Stimulated activated CD8-positive, alpha-beta memory T cell treated with anti-CD3 and anti-CD28 coated beads, Interleukin-2, amount 100 ng/mL, for 1 hour (primary cell): ENCODE results near the gene CDC42BPA.

ENCODE experiments used
- DNase-seq, 2 donors: peaks; one replicate each; pipeline ENCODE4 v3.0.0-alpha.2; 2020; ENCODE audit warnings: low read depth in 2 of 2

Gene CDC42BPA

GRCh38 chr1:227212164-227212563 is 106.1 kb downstream of the CDC42BPA start:
- DNase-seq: no peak

GRCh38 chr1:227210604-227211003 is 107.7 kb downstream of the CDC42BPA start:
- DNase-seq: no peak

- DNase-seq: no peak
These were observed 121.2 kb downstream of the CDC42BPA start for GRCh38 chr1:227197064-227197463.

GRCh38 chr1:227192163-227192562 is 126.1 kb downstream of the CDC42BPA start:
- no peak for DNase-seq

- DNase-seq: no peak
These were observed 126.7 kb downstream of the CDC42BPA start for GRCh38 chr1:227191607-227192006.

- no peak for DNase-seq
These were observed 128.0 kb downstream of the CDC42BPA start for GRCh38 chr1:227190321-227190720.

GRCh38 chr1:227185291-227185690 is 133.0 kb downstream of the CDC42BPA start:
- DNase-seq: no peak

- no peak for DNase-seq
These were observed 136.3 kb downstream of the CDC42BPA start for GRCh38 chr1:227182012-227182411.

- no peak for DNase-seq
These were observed 142.7 kb downstream of the CDC42BPA start for GRCh38 chr1:227175611-227176010.

GRCh38 chr1:227174164-227174563 is 144.1 kb downstream of the CDC42BPA start:
- no peak for DNase-seq

GRCh38 chr1:227170361-227171166 is 147.7 kb downstream of the CDC42BPA start:
- no peak for DNase-seq

GRCh38 chr1:227169343-227169742 is 148.9 kb downstream of the CDC42BPA start:
- DNase-seq: no peak

GRCh38 chr1:227167276-227168101 is 150.8 kb downstream of the CDC42BPA start:
- no peak for DNase-seq

GRCh38 chr1:227166559-227166958 is 151.7 kb downstream of the CDC42BPA start:
- DNase-seq: no peak

- no peak for DNase-seq
These were observed 156.8 kb downstream of the CDC42BPA start for GRCh38 chr1:227161470-227161869.

- no peak for DNase-seq
These were observed 161.8 kb downstream of the CDC42BPA start for GRCh38 chr1:227156520-227156919.

- DNase-seq: no peak
These were observed 162.6 kb downstream of the CDC42BPA start for GRCh38 chr1:227155688-227156087.

- DNase-seq: no peak
These were observed 163.3 kb downstream of the CDC42BPA start for GRCh38 chr1:227155004-227155403.

- DNase-seq: no peak
These were observed 165.8 kb downstream of the CDC42BPA start for GRCh38 chr1:227152525-227152924.

- no peak for DNase-seq
These were observed 177.9 kb downstream of the CDC42BPA start for GRCh38 chr1:227140376-227140775.

- no peak for DNase-seq
These were observed 182.0 kb downstream of the CDC42BPA start for GRCh38 chr1:227136210-227136820.

GRCh38 chr1:227134686-227135314 is 183.5 kb downstream of the CDC42BPA start:
- no peak for DNase-seq
